Ectodermal cell (in vitro differentiated cells): Measurements from ENCODE around the gene LRCH3.

ENCODE experiments used
- H3K27ac ChIP-seq: 2 replicates; pipeline ENCODE4 v1.7.0; 2013; ENCODE audit warnings: mild to moderate bottlenecking, low read depth, low read length; ENCODE audit not compliant: insufficient read depth, poor library complexity, severe bottlenecking
- H3K27me3 ChIP-seq: 2 replicates; pipeline ENCODE4 v1.7.0; 2013; ENCODE audit warnings: mild to moderate bottlenecking, low read length; ENCODE audit not compliant: insufficient read depth, control insufficient read depth, poor library complexity, severe bottlenecking
- H3K36me3 ChIP-seq: one replicate; pipeline ENCODE4 v1.7.0; 2013; ENCODE audit warnings: low read length; ENCODE audit not compliant: control insufficient read depth, insufficient read depth
- H3K4me1 ChIP-seq: one replicate; pipeline ENCODE4 v1.7.0; 2013; ENCODE audit warnings: low read length; ENCODE audit not compliant: control insufficient read depth, insufficient read depth
- H3K4me3 ChIP-seq: 2 replicates; pipeline ENCODE4 v1.7.0; 2013; ENCODE audit warnings: low read depth, low read length, control low read depth; ENCODE audit not compliant: insufficient read depth
- H3K9me3 ChIP-seq: 2 replicates; pipeline ENCODE4 v1.7.0; 2013; ENCODE audit warnings: mild to moderate bottlenecking, low read length, moderate library complexity; ENCODE audit not compliant: control insufficient read depth
- WGBS, 2 experiments: methylation state at CpG; one replicate each; pipeline ENCODE4 v1.1.7; 2013; ENCODE audit warnings: missing lambda C conversion rate in 2 of 2; 5-methylcytosine and 5-hydroxymethylcytosine counted together

LRCH3 gene

DNA sequence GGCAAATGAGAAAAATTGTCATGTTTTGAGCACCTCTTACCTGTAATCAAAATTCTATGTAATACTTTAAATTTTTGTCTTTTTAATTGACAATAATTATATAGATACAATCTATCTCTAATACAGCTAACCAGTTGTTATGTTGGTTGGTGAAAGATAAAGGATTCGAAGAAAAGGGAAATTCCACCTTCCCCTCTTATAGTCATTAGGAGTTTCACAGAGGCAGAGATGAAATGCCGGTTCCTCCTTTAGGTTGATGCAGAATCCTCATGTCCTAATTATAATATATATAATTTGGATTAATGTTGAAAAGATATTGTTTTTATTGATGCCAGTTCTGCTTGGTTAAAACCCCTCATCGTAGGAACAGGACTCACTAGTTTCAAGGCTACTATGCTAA, 67.1 kb downstream of the LRCH3 start:
- Histone ChIP-seq H3K27me3 (no peaks in the 10 kb centered on the region), H3K4me1 (peaks cover 8% of the 10 kb centered on the region), H3K4me3 (no peak overlapping the region), H3K27ac (no peak overlapping the region), H3K36me3 (peaks cover 19% of the 10 kb centered on the region), H3K9me3 (no peaks in the 10 kb centered on the region)
- WGBS, 2 experiments = 80 to 90% methylated on average over 1 of the region's 3 CpGs

DNA sequence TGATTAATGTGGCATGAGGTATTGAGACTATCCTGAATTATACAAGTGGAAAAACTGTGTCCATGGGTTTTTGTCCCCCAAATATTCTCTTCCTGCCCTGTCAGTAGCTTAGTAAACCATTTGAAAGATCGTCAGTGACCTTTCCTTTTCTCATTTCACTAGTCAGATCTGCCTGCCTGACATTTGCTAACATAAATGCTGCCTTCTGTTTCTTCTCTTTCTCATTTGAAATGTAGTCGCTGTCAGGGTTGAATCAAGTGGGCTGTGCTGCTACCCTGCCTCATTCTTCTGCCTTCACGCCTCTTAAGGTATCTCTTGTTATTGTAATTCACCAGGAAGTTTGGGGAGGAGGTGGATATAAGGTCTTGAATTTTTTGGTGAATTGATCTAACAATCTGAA, 67.5 kb downstream of the LRCH3 start:
- Histone ChIP-seq H3K4me1 (peaks cover 8% of the 10 kb centered on the region), H3K27ac (no peak overlapping the region), H3K36me3 (peaks cover 19% of the 10 kb centered on the region), H3K4me3 (no peak overlapping the region), H3K9me3 (no peaks in the 10 kb centered on the region), H3K27me3 (no peaks in the 10 kb centered on the region)
- 30 to 41% methylated on average over 3 of the region's 3 CpGs for WGBS, 2 experiments

DNA sequence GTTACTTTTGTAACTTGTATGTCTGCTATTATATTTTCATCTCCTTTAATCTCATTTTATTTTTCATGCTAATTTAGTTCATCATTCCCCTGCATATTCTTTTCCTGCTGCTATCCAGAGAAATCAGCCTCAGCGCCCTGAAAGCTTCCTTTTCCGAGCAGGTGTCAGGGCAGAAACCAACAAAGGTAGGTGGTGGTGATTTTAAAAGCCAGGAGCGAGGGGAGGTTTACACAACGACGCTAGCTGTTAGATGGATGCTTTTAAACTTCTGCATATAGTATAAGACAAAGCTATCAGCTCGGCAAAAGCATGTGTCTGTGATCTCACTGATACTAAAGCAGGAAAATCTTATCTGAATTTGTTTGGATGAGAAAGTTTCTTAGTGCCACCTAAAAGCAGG, 75.0 kb downstream of the LRCH3 start:
- no peak overlapping the region for H3K4me3 ChIP-seq
- no peaks in the 10 kb centered on the region for H3K27me3 ChIP-seq
- H3K27ac ChIP-seq = no peak overlapping the region
- H3K9me3 ChIP-seq = no peaks in the 10 kb centered on the region
- no peaks in the 10 kb centered on the region for H3K4me1 ChIP-seq
- H3K36me3 ChIP-seq = peaks cover 6% of the 10 kb centered on the region
- 80 to 93% methylated on average over 6 of the region's 6 CpGs for WGBS, 2 experiments

DNA sequence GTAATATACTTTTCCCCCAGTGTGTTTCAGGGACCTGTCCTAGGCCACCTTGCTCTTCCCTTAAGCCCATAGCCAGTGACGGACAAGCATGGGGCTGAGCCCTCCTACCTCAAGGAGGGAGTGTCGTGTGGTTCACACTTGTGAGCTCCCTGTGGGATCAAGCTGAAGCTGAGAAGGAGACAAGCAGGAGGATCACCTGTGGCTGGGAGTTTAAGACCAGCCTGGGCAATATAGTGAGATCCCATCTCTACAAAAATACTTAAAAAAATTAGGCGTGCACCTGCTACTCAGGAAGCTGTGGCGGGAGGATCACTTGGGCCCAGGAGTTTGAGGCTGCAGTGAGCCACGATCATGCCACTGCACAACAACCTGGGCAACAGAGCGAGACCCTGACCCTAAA, 82.3 kb downstream of the LRCH3 start:
- WGBS, 2 experiments = 88 to 95% methylated on average over 6 of the region's 6 CpGs
- Histone ChIP-seq H3K36me3 (peaks cover 27% of the 10 kb centered on the region), H3K4me1 (no peaks in the 10 kb centered on the region), H3K4me3 (no peak overlapping the region), H3K27me3 (no peaks in the 10 kb centered on the region), H3K9me3 (no peaks in the 10 kb centered on the region), H3K27ac (no peak overlapping the region)

DNA sequence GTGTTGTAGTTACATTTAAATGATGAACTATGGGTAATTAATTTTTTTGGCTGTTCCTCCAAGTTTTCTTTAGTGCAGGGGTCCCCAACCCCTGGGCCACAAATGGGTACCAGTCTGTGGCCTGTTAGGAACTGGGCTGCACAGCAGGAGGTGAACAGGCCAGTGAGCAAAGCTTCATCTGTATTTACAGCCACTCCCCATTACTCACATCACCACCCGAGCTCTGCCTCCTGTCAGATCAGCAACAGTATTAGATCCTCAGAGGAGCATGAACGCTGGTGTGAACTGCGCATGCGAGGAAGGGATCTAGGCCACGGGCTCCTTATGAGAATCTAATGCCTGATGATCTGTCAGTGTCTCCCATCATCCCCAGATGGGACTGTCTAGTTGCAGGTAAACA, 83.0 kb downstream of the LRCH3 start:
- 95 to 98% methylated on average over 5 of the region's 5 CpGs for WGBS, 2 experiments
- Histone ChIP-seq H3K27ac (no peak overlapping the region), H3K36me3 (peaks cover 33% of the 10 kb centered on the region), H3K27me3 (no peaks in the 10 kb centered on the region), H3K9me3 (no peaks in the 10 kb centered on the region), H3K4me1 (no peaks in the 10 kb centered on the region), H3K4me3 (no peak overlapping the region)

DNA sequence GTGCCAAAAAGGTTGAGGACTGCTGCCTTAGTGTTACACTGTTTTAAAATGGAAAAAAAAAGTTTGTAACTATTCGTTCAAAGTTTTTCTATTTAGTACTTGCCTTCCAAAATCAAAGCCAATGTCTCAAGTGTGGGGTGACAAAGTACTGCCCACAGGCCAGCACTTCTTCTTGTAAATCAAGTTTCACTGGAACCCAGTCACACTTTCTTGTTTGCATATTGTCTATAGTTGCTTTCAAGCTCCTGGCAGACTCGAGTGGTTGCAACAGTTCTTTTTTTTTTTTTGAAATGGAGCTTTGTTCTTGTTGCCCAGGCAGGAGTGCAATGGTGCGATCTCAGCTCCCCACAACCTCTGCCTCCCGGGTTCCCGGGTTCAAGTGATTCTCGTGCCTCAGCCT, 83.6 kb downstream of the LRCH3 start:
- H3K27ac ChIP-seq = no peak overlapping the region
- H3K9me3 ChIP-seq = no peaks in the 10 kb centered on the region

DNA sequence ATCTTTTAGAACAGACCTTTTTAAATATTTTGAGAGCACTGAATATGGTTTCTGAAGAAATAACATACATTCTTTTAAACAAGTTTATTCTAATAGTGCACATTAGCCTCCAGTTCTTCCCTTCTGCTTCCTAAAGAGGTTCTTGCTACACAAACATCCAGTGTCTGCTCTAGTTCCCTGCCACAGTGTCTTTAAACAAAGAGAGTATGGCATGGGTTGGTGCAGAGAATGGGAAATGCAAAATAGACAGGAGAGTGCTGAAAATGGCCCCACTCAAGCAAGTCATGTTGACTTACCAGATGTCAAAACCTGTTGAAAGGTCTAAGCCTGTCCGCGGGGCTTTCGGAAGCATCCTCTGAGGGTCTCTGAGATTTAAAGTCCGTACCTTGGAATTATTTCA, 86.8 kb downstream of the LRCH3 start:
- WGBS, 2 experiments = 93 to 96% methylated on average over 3 to 4 of the region's 4 CpGs
- Histone ChIP-seq H3K36me3 (peaks cover 25% of the 10 kb centered on the region), H3K27ac (no peak overlapping the region)

More for the DNA sequence above, 83.6 kb downstream of the LRCH3 start:
- Histone ChIP-seq H3K27me3 (no peaks in the 10 kb centered on the region), H3K4me3 (no peak overlapping the region), H3K4me1 (no peaks in the 10 kb centered on the region), H3K36me3 (peaks cover 37% of the 10 kb centered on the region)
- WGBS, 2 experiments = 98 to 99% methylated on average over 6 of the region's 6 CpGs

DNA sequence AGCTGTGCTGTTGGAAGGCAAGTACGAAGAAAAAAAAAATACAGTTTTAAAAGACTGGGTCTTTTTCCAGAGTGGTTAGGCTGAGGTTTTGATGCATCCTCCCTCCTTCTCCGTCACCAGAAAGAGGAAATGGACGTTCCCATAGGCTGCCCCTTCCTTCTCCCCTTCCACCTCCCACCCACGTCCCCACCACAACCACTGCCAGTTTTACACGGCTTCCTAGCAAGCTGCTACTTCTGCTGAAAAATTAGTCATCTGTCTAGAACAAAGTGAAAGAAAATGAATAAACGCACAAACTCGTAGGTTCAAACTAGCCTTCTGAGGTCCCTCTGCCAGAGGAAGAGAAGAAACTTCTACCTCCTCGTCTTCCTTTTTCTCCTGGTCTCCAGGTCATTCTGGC, 87.4 kb downstream of the LRCH3 start:
- 92 to 95% methylated on average over 6 to 8 of the region's 8 CpGs for WGBS, 2 experiments
- Histone ChIP-seq H3K9me3 (no peaks in the 10 kb centered on the region), H3K36me3 (peaks cover 22% of the 10 kb centered on the region), H3K27ac (no peak overlapping the region), H3K4me3 (no peak overlapping the region), H3K27me3 (no peaks in the 10 kb centered on the region), H3K4me1 (peaks cover 4% of the 10 kb centered on the region)

More for the DNA sequence above, 86.8 kb downstream of the LRCH3 start:
- Histone ChIP-seq H3K4me3 (no peak overlapping the region), H3K4me1 (peaks cover 4% of the 10 kb centered on the region), H3K9me3 (no peaks in the 10 kb centered on the region), H3K27me3 (no peaks in the 10 kb centered on the region)

DNA sequence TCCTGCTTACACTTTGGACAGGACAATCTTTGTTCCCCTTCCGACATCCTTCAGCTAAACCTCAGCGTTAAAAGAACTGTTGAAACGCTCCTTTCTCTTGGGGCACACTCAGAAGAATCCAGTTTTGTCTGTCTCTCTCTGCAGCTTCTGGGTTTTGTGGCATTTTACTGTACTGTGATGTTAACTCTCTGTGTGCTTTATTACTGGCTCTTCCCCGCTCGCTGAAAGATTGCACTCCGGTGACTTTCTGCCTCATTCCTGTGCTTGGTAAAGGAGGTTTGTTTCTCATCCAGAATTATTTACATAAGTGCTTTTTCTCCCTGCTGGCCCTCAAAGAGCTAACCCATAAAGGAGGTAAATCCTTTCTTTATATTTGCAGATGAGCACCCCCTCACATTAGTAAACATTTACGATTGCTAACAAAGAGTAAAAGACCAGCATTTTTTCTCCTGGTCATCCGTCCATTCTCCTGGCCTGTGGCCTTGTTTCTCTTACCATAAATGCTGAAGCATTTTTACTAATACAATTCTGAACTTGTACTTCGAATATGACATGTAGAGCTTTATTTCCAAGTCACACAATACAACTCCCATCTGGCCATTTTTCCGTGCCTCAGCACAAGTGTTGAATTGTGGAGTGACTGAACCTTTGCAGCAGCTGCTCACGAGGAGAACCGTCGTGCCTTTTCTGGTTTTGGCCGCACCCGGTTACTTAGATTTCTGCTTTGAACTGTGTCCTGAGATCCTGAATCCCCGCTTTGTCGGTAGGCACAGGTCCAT, 89.6 kb downstream of the LRCH3 start:
- Histone ChIP-seq H3K36me3 (peaks cover 14% of the 10 kb centered on the region), H3K27ac (peak overlapping the region; percentile 11)

DNA sequence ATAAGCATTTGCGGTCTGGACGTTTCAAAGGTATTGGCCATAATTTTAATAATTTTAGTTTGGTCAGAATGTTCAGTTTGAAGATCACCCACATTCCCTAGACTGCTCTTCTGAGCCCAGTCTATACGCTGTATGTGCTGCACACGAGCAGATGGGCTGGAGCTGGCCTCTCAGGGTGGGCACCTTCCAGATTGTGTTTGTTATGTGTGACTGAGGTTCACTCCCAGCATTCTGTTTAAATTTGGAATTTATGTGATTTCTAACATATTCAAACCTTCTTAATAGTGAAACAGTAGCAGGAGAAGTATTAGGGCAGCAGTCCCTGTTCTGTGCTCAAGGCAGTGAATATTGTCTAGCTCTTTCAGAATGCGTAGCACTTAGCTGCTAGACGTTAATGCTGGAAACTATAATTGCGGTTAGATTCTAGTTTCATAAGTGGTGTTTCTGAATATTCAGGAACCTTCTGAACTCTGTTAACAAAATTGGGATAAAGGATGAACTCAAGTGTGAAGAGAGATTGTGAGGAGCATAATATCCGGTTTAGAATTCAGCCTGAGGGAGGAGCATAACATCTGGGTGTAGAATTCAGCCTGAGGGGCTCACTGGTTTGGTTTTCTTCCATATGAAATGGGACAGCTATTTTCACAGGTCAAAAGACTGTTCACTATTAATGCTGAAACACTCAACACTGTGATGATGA, 90.4 kb downstream of the LRCH3 start:
- 88 to 90% methylated on average over 8 of the region's 8 CpGs for WGBS, 2 experiments
- Histone ChIP-seq H3K27ac (peak overlapping the region; percentile 11), H3K9me3 (no peaks in the 10 kb centered on the region), H3K4me3 (no peak overlapping the region), H3K36me3 (peaks cover 14% of the 10 kb centered on the region), H3K4me1 (peaks cover 4% of the 10 kb centered on the region), H3K27me3 (no peaks in the 10 kb centered on the region)

More for the DNA sequence above, 89.6 kb downstream of the LRCH3 start:
- Histone ChIP-seq H3K4me1 (peaks cover 4% of the 10 kb centered on the region), H3K4me3 (no peak overlapping the region), H3K9me3 (no peaks in the 10 kb centered on the region), H3K27me3 (no peaks in the 10 kb centered on the region)
- WGBS, 2 experiments = 66 to 67% methylated on average over 17 of the region's 17 CpGs
